Activated T-helper 17 cell treated with anti-CD3 and anti-CD28 coated beads, Interleukin-2, amount 50 U/mL, for 72 hours (primary cell): ENCODE results near the gene TMEM107. TPM values are rescaled to one million over a fixed set of nuclear protein-coding genes. Genes with fewer than 3 reads are reported as not detected.

Experiments
- ATAC-seq: fragments of 150-1000 bp; cut with Tn5 transposase; replicated peaks from 2 replicates; pipeline ENCODE4 v1.10.0; 2021; ENCODE audit warnings: mild to moderate bottlenecking, moderate library complexity
- H3K27ac Mint-ChIP-seq: one replicate; pipeline ENCODE4 v1.8.0; 2022; ENCODE audit warnings: mixed read lengths
- H3K27me3 Mint-ChIP-seq: one replicate; pipeline ENCODE4 v1.8.0; 2022; ENCODE audit warnings: mixed read lengths
- H3K36me3 Mint-ChIP-seq: one replicate; pipeline ENCODE4 v1.8.0; 2022; ENCODE audit warnings: low read depth, mild to moderate bottlenecking, mixed read lengths
- H3K4me1 Mint-ChIP-seq: one replicate; pipeline ENCODE4 v1.8.0; 2022; ENCODE audit warnings: mixed read lengths
- H3K4me3 Mint-ChIP-seq: one replicate; pipeline ENCODE4 v1.8.0; 2022; ENCODE audit warnings: mild to moderate bottlenecking, mixed read lengths
- H3K9me3 Mint-ChIP-seq: one replicate; pipeline ENCODE4 v1.8.0; 2022; ENCODE audit warnings: mixed read lengths
- total RNA-seq, 2 donors: library from RNA; stranded (reverse); gene quantifications; one replicate each; pipeline ENCODE4 v1.2.3, GENCODE V29; 2022

Gene TMEM107
- total RNA-seq, 2 donors from 2014 or later, result 43.3 to 45.3 TPM

GRCh38 chr17:8142887-8143580 lies 33.1 kb downstream of the TMEM107 start:
- peak overlapping the region; percentile 68 for H3K27ac Mint-ChIP-seq
- no peaks in the 10 kb centered on the region for H3K36me3 Mint-ChIP-seq
- no peak for ATAC-seq
- H3K27me3 Mint-ChIP-seq, result no peaks in the 10 kb centered on the region
- H3K9me3 Mint-ChIP-seq, result no peaks in the 10 kb centered on the region
- no peak overlapping the region for H3K4me3 Mint-ChIP-seq
- peaks cover 4% of the 10 kb centered on the region for H3K4me1 Mint-ChIP-seq

DNA sequence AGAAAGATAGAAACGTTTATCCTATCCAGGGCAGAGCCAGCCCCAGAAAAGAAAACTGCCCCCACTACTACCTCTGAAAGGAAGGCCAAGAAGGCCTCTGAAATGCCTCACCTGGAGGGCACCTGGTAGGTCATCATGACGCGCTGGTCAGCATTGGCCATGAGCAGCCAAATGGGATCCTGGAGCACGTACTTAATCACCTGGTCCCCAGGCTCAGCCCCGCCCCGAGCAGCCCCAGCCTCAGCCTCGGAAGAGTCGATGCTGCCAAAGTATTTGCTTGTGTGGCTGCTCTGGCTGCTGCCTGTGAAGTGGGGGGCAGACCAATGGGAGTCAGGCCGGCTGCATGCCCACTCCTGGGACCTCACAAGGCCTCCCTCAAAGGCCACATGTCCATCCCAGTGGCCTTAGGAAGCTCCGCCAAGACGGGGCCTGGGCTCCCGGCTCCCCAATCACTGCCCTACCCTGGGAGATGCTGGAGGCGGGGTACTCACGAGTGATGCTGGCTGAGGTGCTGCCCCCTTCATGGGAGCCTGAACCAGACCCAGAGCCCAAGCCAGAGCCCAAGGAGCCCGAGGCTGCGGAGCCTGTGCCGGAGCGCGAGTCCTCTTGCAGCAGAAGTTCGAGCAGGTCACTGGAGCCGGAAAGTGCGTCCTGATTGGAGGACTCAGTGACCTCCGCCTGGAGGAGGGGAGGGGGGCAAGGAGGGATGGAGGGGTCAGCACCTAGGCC lies 33.9 kb downstream of the TMEM107 start:
- H3K9me3 Mint-ChIP-seq, result no peaks in the 10 kb centered on the region

DNA sequence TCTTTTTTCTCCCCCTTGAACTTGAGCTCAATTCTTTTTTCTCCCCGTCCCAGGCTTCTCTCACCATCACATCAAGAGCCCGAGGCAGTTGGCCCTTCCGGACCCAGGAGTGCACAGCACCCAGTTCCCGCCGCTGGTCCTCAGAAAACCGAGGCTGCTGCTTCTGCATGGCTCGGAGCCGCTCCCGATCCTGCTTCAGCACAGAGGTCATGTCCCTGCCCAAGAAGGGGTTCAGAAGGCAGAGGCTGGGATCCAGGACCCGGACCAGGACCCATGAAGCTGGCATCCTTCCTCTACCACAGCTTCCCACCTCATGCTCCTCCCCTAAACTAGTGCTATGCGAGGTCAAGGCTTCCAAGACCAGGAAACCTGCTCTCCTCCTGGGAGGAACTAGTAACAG lies 34.4 kb downstream of the TMEM107 start:
- Mint-ChIP-seq H3K9me3 (no peaks in the 10 kb centered on the region), H3K27ac (peak overlapping the region; percentile 59)

More for the DNA sequence above, 33.9 kb downstream of the TMEM107 start:
- Mint-ChIP-seq H3K36me3 (no peaks in the 10 kb centered on the region), H3K27me3 (no peaks in the 10 kb centered on the region), H3K27ac (no peak overlapping the region), H3K4me1 (peaks cover 4% of the 10 kb centered on the region), H3K4me3 (no peak overlapping the region)
- ATAC-seq, result no peak

DNA sequence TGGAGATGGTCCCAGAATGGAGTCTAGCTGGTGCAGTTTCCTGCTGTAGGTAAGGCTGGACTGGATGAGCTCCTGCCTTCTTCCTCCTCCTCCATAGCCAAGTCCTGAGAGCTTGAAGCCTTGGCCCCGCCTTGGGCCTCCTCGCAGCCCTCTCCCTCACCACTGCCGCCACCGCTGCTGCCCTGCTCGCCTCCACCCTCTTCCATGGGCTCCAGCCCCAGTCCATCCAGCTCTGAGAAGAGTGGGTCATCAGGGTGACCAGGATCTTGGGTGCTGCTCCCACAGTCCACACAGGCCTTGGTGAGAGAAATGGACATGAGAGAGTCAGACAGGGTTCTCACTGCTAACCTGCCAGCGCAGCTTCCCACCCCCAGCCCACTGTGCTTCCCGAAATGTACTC lies 35.1 kb downstream of the TMEM107 start:
- Mint-ChIP-seq H3K4me3 (no peak overlapping the region), H3K9me3 (no peaks in the 10 kb centered on the region), H3K36me3 (no peaks in the 10 kb centered on the region), H3K27me3 (no peaks in the 10 kb centered on the region), H3K27ac (peak overlapping the region; percentile 59), H3K4me1 (no peaks in the 10 kb centered on the region)
- ATAC-seq, result no peak

More for the DNA sequence above, 34.4 kb downstream of the TMEM107 start:
- peaks cover 1% of the 10 kb centered on the region for H3K4me1 Mint-ChIP-seq
- no peak for ATAC-seq
- H3K4me3 Mint-ChIP-seq, result no peak overlapping the region
- H3K27me3 Mint-ChIP-seq, result no peaks in the 10 kb centered on the region
- no peaks in the 10 kb centered on the region for H3K36me3 Mint-ChIP-seq

DNA sequence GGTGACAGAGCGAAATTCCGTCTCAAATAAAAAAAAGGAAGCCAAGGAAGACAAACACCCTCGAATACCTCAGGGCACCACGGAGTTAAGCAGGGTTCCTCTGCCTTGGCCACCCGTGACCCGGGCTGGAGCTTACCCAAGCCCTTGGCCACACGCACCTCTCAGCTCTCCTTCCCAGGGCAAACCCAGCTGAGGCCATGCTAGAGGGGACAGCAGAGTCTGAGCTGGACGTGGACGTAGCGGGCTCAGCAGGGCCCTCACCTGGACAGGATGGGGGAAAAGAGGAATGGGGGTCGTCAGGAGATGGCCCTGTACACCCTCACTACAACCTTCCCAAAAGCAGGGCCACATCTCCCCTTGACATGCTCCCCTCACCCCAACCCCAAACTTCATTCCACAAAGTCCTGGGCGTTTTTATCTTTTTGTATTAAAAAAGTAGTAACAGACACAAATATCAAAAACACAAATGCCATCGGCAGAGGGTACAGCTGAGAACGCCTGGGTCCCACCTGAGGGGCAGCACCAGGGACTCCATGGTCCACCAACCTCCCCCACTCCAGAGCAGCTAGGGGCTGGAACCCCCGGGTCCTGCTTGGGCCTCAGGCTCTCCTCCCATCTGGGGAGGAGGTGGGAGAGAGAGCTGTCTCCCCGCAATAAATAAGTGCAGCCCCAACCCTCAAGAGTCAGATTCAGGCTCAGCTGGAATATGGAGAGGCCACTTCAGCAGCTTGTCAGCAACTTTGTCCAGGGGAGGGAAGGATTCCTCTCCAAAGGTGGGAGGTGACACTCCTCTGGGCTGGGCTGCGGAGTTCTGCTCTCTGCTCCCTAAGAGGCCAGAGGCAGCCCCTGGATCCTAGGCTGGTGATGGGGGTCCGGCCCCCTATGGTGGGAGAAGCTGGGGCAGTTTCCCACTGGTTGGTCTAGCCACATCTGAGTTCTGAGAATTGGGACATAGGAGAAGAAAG lies 35.8 kb downstream of the TMEM107 start:
- no peak for ATAC-seq
- H3K4me3 Mint-ChIP-seq, result no peak overlapping the region
- H3K27ac Mint-ChIP-seq, result peak overlapping the region; percentile 59
- H3K36me3 Mint-ChIP-seq, result no peaks in the 10 kb centered on the region
- no peaks in the 10 kb centered on the region for H3K9me3 Mint-ChIP-seq
- H3K27me3 Mint-ChIP-seq, result no peaks in the 10 kb centered on the region
- H3K4me1 Mint-ChIP-seq, result no peaks in the 10 kb centered on the region

- H3K27ac Mint-ChIP-seq, result no peak overlapping the region
- H3K4me1 Mint-ChIP-seq, result no peaks in the 10 kb centered on the region
- peak; percentile 89 for ATAC-seq
- H3K4me3 Mint-ChIP-seq, result no peak overlapping the region
- H3K27me3 Mint-ChIP-seq, result no peaks in the 10 kb centered on the region
- no peaks in the 10 kb centered on the region for H3K36me3 Mint-ChIP-seq
- H3K9me3 Mint-ChIP-seq, result no peaks in the 10 kb centered on the region
Measured at GRCh38 chr17:8138672-8139371, 37.4 kb downstream of the TMEM107 start.

- peak; percentile 56 for ATAC-seq
- no peaks in the 10 kb centered on the region for H3K36me3 Mint-ChIP-seq
- H3K4me3 Mint-ChIP-seq, result no peak overlapping the region
- H3K27ac Mint-ChIP-seq, result no peak overlapping the region
- no peaks in the 10 kb centered on the region for H3K27me3 Mint-ChIP-seq
- no peaks in the 10 kb centered on the region for H3K9me3 Mint-ChIP-seq
- H3K4me1 Mint-ChIP-seq, result no peaks in the 10 kb centered on the region
Measured at GRCh38 chr17:8138374-8138671, 37.9 kb downstream of the TMEM107 start.

GRCh38 chr17:8137645-8138373 lies 38.4 kb downstream of the TMEM107 start:
- Mint-ChIP-seq H3K4me3 (no peak overlapping the region), H3K27me3 (no peaks in the 10 kb centered on the region), H3K36me3 (no peaks in the 10 kb centered on the region), H3K27ac (no peak overlapping the region), H3K4me1 (no peaks in the 10 kb centered on the region), H3K9me3 (no peaks in the 10 kb centered on the region)
- no peak for ATAC-seq

- Mint-ChIP-seq H3K4me3 (no peak overlapping the region), H3K4me1 (peaks cover 5% of the 10 kb centered on the region), H3K27ac (no peak overlapping the region), H3K9me3 (no peaks in the 10 kb centered on the region), H3K36me3 (no peaks in the 10 kb centered on the region), H3K27me3 (no peaks in the 10 kb centered on the region)
- no peak for ATAC-seq
Measured at GRCh38 chr17:8133941-8134340, 42.2 kb downstream of the TMEM107 start.

DNA sequence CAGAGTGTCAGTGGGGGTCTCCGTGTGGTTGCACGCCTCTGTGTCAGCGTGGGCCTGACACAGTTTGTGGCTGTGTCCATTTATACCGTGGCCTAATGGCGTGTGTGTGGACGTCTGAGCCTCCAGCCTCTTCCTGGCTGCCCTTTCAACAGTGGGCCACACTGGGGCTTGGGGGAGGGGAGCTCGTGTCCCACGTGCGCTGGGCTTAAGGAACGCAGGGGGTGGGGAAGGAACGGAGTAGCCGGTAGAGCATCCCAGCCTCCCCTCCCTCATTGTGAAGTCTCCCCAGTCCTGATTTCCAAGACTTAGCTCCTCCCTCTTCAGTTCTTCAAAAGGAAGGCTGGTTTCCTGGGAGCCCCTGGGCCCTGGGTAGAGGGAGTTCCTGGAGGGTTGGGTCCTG lies 42.8 kb downstream of the TMEM107 start:
- Mint-ChIP-seq H3K36me3 (no peaks in the 10 kb centered on the region), H3K4me1 (peaks cover 5% of the 10 kb centered on the region), H3K27ac (no peak overlapping the region), H3K4me3 (no peak overlapping the region), H3K9me3 (no peaks in the 10 kb centered on the region), H3K27me3 (no peaks in the 10 kb centered on the region)
- ATAC-seq, result no peak

DNA sequence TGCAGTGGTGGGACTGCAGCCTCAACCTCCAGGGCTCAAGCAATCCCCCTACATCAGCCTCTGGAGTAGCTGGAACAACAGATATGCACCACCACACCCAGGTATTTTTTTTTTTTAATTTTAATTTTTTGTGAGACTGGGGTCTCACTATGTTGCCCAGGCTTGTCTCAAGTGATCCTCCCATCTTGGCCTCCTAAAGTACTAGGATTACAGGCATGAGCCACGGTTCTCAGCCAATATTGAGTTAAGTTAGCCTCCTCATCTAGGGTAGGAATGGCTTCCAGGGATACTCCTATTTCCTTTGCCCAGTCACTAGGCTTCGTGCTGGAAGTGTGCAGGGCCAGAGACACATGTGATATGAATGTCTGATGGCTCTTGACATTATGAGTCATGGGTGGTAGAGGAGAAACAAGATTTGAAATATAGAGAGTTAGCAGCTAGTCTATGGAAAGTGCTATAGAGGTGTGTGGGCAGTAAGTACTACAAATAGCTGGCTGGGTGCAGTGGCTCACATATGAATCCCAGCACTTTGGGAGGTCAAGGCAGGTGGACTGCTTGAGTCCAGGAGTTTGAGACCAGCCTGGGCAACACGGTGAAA lies 44.2 kb downstream of the TMEM107 start:
- Mint-ChIP-seq H3K27me3 (peaks cover 4% of the 10 kb centered on the region), H3K9me3 (no peaks in the 10 kb centered on the region), H3K27ac (no peak overlapping the region), H3K4me1 (peaks cover 9% of the 10 kb centered on the region), H3K4me3 (no peak overlapping the region), H3K36me3 (no peaks in the 10 kb centered on the region)
- ATAC-seq, result peak; percentile 88

DNA sequence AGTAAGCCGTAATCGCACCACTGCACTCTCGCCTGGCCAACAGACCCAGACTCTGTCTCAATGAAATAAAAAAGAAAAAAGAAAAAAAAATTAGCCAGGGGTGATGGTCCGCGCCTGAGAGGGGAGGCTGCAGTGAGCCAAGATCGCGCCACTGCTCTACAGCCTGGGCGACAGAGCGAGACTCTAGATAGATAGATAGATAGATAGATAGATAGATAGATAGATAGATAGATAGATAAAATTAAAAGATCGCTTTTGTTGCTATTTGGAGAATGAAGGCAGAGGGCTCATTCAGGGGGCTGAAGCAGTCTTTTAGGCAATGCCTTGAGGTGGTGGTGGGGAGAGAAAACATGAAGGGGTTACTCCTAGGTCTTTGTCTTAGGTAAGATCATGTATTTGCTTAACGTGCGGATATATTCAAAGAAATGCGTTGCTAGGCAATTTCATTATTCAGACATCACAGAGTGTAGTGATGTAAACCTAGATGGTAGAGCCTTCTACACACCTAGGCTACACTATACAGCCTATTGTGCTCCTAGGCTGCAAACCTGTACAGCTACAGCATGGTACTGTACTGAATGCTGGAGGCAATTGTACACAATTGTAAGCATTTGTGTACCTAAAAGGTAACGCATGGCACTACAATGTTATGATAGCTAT lies 47.9 kb downstream of the TMEM107 start:
- Mint-ChIP-seq H3K27me3 (peaks cover 20% of the 10 kb centered on the region), H3K4me3 (no peak overlapping the region), H3K4me1 (peaks cover 42% of the 10 kb centered on the region), H3K27ac (no peak overlapping the region), H3K36me3 (peaks cover 31% of the 10 kb centered on the region), H3K9me3 (no peaks in the 10 kb centered on the region)
- ATAC-seq, result no peak

GRCh38 chr17:8126491-8127066 lies 49.6 kb downstream of the TMEM107 start:
- Mint-ChIP-seq H3K27ac (peak overlapping the region; percentile 99), H3K27me3 (peaks cover 27% of the 10 kb centered on the region), H3K4me1 (peaks cover 40% of the 10 kb centered on the region), H3K9me3 (no peaks in the 10 kb centered on the region), H3K4me3 (peak overlapping the region; percentile 95), H3K36me3 (peaks cover 35% of the 10 kb centered on the region)
- ATAC-seq, result peak; percentile 63
